ENCODE results near the gene NLGN3.

The NLGN3 gene

GRCh38 chrX:71212536-71212935, 67.9 kb downstream of the NLGN3 start:
- no peak for FAIRE-seq
- TF ChIP-seq CTCF (IDR thresholded peaks at IDR 0.05; ENCODE audit: insufficient read depth, missing control alignments): no peak
- DNase-seq (ENCODE audit: insufficient read length, low spot score): no peak

DNA sequence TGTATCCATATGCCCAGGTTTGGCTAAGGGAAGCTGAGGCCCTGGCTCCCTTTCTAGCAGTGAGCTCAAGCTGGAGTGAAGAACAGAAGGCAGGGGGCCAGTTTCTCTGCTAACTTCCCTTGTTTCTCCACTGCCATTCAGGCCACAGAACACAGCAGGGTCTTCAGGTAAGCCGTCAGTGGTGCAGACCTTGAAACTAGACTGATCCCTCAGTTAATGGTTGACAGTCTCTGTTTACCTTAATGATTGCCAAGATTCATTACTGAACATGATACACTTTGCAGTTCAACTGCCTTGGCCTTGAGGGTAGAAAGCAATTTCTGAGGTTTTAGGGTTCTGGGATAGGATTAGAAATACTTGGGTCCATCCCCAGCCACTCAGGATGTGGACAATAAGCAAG, 69.5 kb downstream of the NLGN3 start:
- DNase-seq (ENCODE audit: insufficient read length, low spot score) (no peak), FAIRE-seq (no peak)
- TF ChIP-seq CTCF (IDR thresholded peaks at IDR 0.05; ENCODE audit: insufficient read depth, missing control alignments): no peak

DNA sequence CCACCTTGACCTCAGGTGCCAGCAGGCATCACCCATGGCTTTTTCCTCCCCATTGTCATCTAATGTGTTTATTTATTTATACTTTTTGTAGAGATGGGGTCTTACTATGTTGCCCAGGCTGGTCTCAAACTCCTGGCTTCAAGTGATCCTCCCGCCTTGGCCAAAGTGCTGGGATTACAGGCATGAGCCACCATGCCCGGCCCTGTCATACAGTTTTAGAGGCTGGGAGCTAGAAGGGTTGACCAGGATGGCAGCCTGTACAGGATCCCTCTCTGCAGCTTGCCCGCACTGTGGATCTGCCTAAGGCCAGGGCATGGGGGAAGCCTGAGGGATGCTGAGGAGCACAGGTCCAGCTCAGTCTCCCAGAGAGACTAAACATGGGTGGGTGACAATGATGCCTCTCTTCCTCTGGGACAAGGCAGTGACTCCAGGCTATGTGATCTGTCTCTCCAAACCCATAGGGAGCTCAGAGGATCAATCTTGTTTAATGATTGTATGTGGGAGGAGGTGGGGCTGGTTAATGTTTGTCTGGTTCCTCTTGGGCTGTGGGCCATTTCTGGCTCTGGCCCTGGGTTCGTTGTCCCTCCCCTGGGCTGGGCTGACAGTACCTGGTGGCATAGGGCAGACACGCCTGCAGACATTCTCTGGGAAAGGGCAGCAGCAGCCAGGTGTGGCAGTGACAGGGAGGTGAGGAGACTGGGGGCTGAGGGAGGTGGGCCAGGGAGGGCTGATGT, 70.1 kb downstream of the NLGN3 start:
- no peak for DNase-seq (ENCODE audit: insufficient read length, low spot score)
- FAIRE-seq: no peak
- no peak for TF ChIP-seq CTCF (IDR thresholded peaks at IDR 0.05; ENCODE audit: insufficient read depth, missing control alignments)

DNA sequence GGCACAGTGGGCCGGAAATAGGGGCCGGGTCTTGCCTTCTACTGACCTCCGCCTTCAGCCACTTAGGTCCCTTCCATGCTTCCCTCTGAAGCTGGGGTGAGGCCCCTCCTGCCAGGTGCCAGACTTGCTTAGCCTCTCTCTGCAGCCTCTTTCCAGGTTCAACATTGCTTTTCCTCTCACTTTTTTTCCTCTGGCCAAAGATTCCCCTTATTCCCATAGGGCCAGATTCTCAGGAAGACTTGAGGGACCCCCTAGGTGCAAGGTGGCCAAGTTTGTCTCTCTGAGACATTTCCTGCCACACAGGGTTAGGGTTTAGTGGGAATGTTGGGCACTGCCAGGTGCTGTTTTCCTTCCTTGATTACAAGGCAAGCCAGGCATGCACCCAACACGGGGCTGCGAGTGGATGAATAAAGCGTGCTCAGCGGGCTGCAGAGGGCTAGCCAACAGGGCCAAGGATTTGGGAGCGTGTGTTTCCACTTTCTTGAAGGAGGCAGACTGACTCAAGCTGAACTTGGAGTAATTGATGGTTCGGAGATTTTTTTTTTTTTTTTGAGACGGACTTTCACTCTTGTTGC, 70.8 kb downstream of the NLGN3 start:
- no peak for FAIRE-seq
- TF ChIP-seq CTCF (IDR thresholded peaks at IDR 0.05; ENCODE audit: insufficient read depth, missing control alignments): no peak
- DNase-seq (ENCODE audit: insufficient read length, low spot score): no peak

DNA sequence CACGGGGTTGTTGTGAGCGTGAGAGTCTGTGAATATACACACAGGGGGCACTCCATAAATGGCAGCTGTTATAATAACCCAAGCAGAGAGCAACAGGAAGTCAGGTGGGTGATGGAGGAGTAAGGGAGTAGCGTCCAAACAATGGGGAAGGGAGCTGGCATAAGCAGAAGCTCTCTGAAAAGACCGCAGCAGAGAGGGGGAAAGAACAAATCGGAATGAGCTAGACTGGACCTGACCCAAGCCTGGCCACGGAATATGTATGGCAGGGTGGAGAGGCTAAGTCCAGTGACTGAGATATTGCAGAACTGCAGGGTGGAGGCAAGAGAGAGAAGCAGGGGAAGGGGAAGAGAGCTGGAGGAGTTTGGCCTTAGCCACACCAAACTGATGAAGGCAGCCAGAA, 71.8 kb downstream of the NLGN3 start:
- TF ChIP-seq CTCF (IDR thresholded peaks at IDR 0.05; ENCODE audit: insufficient read depth, missing control alignments): no peak
- FAIRE-seq: no peak
- no peak for DNase-seq (ENCODE audit: insufficient read length, low spot score)

- no peak for TF ChIP-seq CTCF (IDR thresholded peaks at IDR 0.05; ENCODE audit: insufficient read depth, missing control alignments)
- FAIRE-seq (no peak), DNase-seq (ENCODE audit: insufficient read length, low spot score) (no peak)
Measured at GRCh38 chrX:71217298-71217697, 72.7 kb downstream of the NLGN3 start.

Measured in D721Med (cell line).